ENCODE measurements around the gene SLC2A8.

Gene SLC2A8

GRCh38 chr9:127403507-127404192 is 6.7 kb downstream of the SLC2A8 start:
- no peak for DNase-seq (ENCODE audit: low read depth)

- no peak for DNase-seq (ENCODE audit: low read depth)
Measured at GRCh38 chr9:127404631-127405030, 7.7 kb downstream of the SLC2A8 start.

- DNase-seq (ENCODE audit: low read depth) = no peak
Measured at GRCh38 chr9:127405344-127406125, 8.6 kb downstream of the SLC2A8 start.

- DNase-seq (ENCODE audit: low read depth) = no peak
Measured at GRCh38 chr9:127406799-127407491, 10.0 kb downstream of the SLC2A8 start.

GRCh38 chr9:127407492-127407843 is 10.5 kb downstream of the SLC2A8 start:
- DNase-seq (ENCODE audit: low read depth) = no peak

GRCh38 chr9:127411122-127411521 is 14.2 kb downstream of the SLC2A8 start:
- no peak for DNase-seq (ENCODE audit: low read depth)

GRCh38 chr9:127415141-127415540 is 18.2 kb downstream of the SLC2A8 start:
- DNase-seq (ENCODE audit: low read depth) = no peak

GRCh38 chr9:127415657-127416056 is 18.7 kb downstream of the SLC2A8 start:
- no peak for DNase-seq (ENCODE audit: low read depth)

- DNase-seq (ENCODE audit: low read depth) = peak; percentile 76
Measured at GRCh38 chr9:127417131-127418036, 20.4 kb downstream of the SLC2A8 start.

GRCh38 chr9:127418037-127418471 is 21.1 kb downstream of the SLC2A8 start:
- no peak for DNase-seq (ENCODE audit: low read depth)

- no peak for DNase-seq (ENCODE audit: low read depth)
Measured at GRCh38 chr9:127419348-127419747, 22.4 kb downstream of the SLC2A8 start.

GRCh38 chr9:127421057-127421456 is 24.1 kb downstream of the SLC2A8 start:
- no peak for DNase-seq (ENCODE audit: low read depth)

GRCh38 chr9:127422133-127422782 is 25.3 kb downstream of the SLC2A8 start:
- DNase-seq (ENCODE audit: low read depth) = no peak

GRCh38 chr9:127422787-127423186 is 25.8 kb downstream of the SLC2A8 start:
- DNase-seq (ENCODE audit: low read depth) = no peak

GRCh38 chr9:127423476-127423933 is 26.5 kb downstream of the SLC2A8 start:
- no peak for DNase-seq (ENCODE audit: low read depth)

GRCh38 chr9:127423934-127424675 is 27.1 kb downstream of the SLC2A8 start, which contains the start of gene ZNF79:
TSS of gene ZNF79 (plus strand) at chr9:127424382. CDS start at chr9:127424788, 406 bp downstream.
- peak; percentile 80 for DNase-seq (ENCODE audit: low read depth)

- no peak for DNase-seq (ENCODE audit: low read depth)
Measured at GRCh38 chr9:127424676-127424999, 27.7 kb downstream of the SLC2A8 start.

GRCh38 chr9:127426756-127427155 is 29.8 kb downstream of the SLC2A8 start:
- no peak for DNase-seq (ENCODE audit: low read depth)

GRCh38 chr9:127428348-127428747 is 31.4 kb downstream of the SLC2A8 start:
- DNase-seq (ENCODE audit: low read depth) = no peak

GRCh38 chr9:127430415-127430814 is 33.4 kb downstream of the SLC2A8 start:
- no peak for DNase-seq (ENCODE audit: low read depth)

Data from GM04504 (cell line).